ENCODE measurements around the gene CMTM7. TPM values are rescaled to one million over a fixed set of nuclear protein-coding genes. Genes with fewer than 3 reads are reported as not detected.
"Not testable (repeated sequence)": the region's sequence is repeated elsewhere in the genome, so short reads cannot be mapped to it uniquely, and the experiment has no call there.

CMTM7 gene
- total RNA-seq, 1 donor from 2014 or later, result 11.8 TPM

DNA sequence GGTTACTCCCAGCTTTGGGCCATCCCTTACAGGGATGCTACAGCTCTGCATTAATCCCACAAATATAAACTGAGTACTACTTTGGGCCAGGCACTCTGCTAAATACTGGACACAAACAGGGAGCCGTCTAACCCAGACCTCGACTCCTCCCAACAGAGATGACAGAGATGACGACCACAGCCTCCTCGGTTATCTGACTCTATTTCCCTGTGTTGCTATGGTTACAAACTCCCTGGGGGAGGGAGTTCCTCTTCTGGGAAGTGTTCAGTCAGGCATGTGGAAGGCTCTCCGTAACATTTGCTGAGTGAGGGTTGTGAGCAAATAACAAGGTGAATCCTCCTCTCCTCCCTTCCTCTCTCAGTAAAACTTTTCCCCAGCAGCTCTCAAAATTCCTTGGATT is 6.7 kb upstream of the CMTM7 start:
- Mint-ChIP-seq H3K4me3 (peak overlapping the region; percentile 9), H3K9me3 (no peaks in the 10 kb centered on the region), H3K27ac (peak overlapping the region; percentile 73), H3K4me1 (peaks cover 37% of the 10 kb centered on the region), H3K36me3 (no peaks in the 10 kb centered on the region), H3K27me3 (ENCODE audit: insufficient read depth, low read depth) (peaks cover 15% of the 10 kb centered on the region)
- Histone ChIP-seq H3K27ac (no peak overlapping the region), H3K36me3 (no peaks in the 10 kb centered on the region), H3K9ac (no peak overlapping the region), H3K79me2 (ENCODE audit: low read depth) (no peaks in the 10 kb centered on the region), H3F3A (ENCODE audit: low read depth) (no peaks in the 10 kb centered on the region), H2AFZ (replicated peaks) (no peak overlapping the region), H4K20me1 (ENCODE audit: low read depth) (no peaks in the 10 kb centered on the region), H3K4me3 (no peak overlapping the region), H3K4me2 (peak overlapping the region; percentile 55), H3K9me3 (ENCODE audit: low read depth) (no peaks in the 10 kb centered on the region), H3K27me3 (peaks cover 11% of the 10 kb centered on the region), H3K4me1 (peaks cover 19% of the 10 kb centered on the region)
- DNase-seq (ENCODE audit: low spot score), result peak; percentile 68
- TF ChIP-seq EZH2 (IDR thresholded peaks at IDR 0.05) (no peak), EZH2phosphoT487 (IDR thresholded peaks at IDR 0.05) (no peak)
- TF ChIP-seq, protein P1, sequence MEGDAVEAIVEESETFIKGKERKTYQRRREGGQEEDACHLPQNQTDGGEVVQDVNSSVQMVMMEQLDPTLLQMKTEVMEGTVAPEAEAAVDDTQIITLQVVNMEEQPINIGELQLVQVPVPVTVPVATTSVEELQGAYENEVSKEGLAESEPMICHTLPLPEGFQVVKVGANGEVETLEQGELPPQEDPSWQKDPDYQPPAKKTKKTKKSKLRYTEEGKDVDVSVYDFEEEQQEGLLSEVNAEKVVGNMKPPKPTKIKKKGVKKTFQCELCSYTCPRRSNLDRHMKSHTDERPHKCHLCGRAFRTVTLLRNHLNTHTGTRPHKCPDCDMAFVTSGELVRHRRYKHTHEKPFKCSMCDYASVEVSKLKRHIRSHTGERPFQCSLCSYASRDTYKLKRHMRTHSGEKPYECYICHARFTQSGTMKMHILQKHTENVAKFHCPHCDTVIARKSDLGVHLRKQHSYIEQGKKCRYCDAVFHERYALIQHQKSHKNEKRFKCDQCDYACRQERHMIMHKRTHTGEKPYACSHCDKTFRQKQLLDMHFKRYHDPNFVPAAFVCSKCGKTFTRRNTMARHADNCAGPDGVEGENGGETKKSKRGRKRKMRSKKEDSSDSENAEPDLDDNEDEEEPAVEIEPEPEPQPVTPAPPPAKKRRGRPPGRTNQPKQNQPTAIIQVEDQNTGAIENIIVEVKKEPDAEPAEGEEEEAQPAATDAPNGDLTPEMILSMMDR (IDR thresholded peaks at IDR 0.05), result no peak

DNA sequence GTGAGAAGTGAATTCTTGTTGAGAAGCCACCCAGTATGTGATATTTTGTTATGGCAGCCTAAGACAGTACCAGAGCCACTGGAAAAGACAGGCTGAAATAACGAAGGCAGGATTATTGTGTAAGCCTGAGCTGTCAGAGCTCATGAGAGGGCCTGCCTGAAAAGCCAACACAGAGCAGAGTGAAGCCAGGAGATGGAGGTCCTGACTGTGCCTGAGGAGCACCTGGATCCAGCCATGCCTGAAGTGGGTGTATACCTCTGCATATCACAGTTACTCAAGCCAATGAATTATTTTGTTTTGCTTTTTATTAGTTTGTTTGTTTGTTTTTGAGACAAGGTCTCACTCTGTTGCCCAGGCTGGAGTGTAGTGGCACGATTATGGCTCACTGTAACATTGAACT is 4.1 kb upstream of the CMTM7 start:
- Histone ChIP-seq H4K20me1 (ENCODE audit: low read depth) (no peaks in the 10 kb centered on the region), H3K27ac (no peak overlapping the region), H3K9me3 (ENCODE audit: low read depth) (no peaks in the 10 kb centered on the region), H3K9ac (no peak overlapping the region), H3K27me3 (peaks cover 36% of the 10 kb centered on the region), H3K4me2 (no peak overlapping the region), H3K4me3 (no peak overlapping the region), H3K79me2 (ENCODE audit: low read depth) (no peaks in the 10 kb centered on the region), H3K4me1 (peaks cover 15% of the 10 kb centered on the region), H3F3A (ENCODE audit: low read depth) (peaks cover 14% of the 10 kb centered on the region), H2AFZ (replicated peaks) (no peak overlapping the region), H3K36me3 (no peaks in the 10 kb centered on the region)
- no peak overlapping the region for H3K4me3 Mint-ChIP-seq
- TF ChIP-seq, protein P1 (IDR thresholded peaks at IDR 0.05), result no peak
- TF ChIP-seq EZH2phosphoT487 (IDR thresholded peaks at IDR 0.05) (no peak), EZH2 (IDR thresholded peaks at IDR 0.05) (no peak)
- no peak for DNase-seq (ENCODE audit: low spot score)
- peaks cover 19% of the 10 kb centered on the region for H3K27me3 Mint-ChIP-seq (ENCODE audit: insufficient read depth, low read depth)
- no peaks in the 10 kb centered on the region for H3K9me3 Mint-ChIP-seq
- H3K27ac Mint-ChIP-seq, result no peak overlapping the region
- H3K36me3 Mint-ChIP-seq, result no peaks in the 10 kb centered on the region
- H3K4me1 Mint-ChIP-seq, result peaks cover 31% of the 10 kb centered on the region

DNA sequence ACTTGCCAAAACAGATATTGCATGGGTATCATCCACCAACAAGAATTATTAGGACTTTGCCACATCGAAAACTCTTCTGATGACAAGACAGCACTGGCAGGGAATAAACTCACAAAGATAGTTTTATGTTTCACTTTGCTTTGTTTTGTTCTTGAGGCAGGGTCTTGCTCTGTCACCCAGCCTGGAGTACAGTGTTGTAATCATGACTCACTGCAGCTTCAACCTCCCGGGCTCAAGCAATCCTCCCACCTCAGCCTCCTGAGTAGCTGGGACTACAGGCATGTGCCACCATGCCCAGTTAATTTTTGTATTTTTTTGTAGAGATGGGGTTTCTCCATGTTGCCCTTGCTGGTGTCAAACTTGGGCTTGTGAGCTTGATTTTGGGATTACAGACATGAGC is 2.1 kb upstream of the CMTM7 start:
- not testable (repeated sequence) for H3K4me3 Mint-ChIP-seq; H3K9ac ChIP-seq; H2AFZ ChIP-seq (replicated peaks); H3K9me3 ChIP-seq (ENCODE audit: low read depth); H4K20me1 ChIP-seq (ENCODE audit: low read depth); H3K27ac ChIP-seq; H3K9me3 Mint-ChIP-seq; H3K4me2 ChIP-seq; H3K36me3 ChIP-seq; H3K79me2 ChIP-seq (ENCODE audit: low read depth); DNase-seq (ENCODE audit: low spot score); H3K27ac Mint-ChIP-seq; H3K36me3 Mint-ChIP-seq; H3K4me3 ChIP-seq
- peaks cover 57% of the 10 kb centered on the region for H3K27me3 ChIP-seq
- Mint-ChIP-seq H3K4me1 (peaks cover 34% of the 10 kb centered on the region), H3K27me3 (ENCODE audit: insufficient read depth, low read depth) (peaks cover 13% of the 10 kb centered on the region)
- H3K4me1 ChIP-seq, result peaks cover 18% of the 10 kb centered on the region
- peaks cover 18% of the 10 kb centered on the region for H3F3A ChIP-seq (ENCODE audit: low read depth)

DNA sequence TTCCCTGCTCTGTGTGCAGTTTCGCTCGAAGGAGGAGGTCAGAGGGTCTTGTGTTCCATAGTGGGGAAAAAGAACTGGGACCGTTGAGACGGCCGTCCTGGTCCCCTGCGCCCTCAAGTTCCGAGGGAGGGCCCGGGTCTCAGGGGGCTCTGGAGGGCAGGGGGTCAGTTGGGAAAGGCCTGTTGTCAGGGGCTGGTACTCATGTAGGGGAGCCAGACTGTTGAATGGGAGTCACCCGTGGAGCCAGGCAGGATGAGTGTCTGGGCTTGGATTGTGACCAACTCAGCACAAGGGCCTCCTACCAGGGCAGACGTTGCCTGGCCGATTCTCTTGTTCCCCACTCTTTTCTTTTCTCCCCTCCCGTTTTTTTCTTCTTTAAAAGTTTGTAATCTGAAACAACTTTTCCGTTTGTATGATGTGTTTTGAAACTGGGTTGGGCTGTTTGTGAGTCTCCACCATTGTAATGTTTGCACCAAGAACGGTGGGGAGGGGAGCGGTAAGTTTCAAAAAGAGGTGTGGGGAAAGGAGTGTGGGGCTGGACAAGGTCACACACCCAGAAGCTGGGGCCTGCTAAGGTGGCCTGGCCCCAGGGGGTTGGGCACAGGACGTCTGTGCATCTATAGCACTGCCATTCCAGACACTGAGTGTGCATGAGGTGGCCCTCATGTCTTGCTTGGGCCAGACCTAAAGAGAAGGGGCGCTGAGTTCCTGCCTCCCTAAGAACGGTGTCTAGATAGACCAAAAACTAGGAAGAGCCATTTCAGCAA is 1.1 kb downstream of the CMTM7 start:
- Histone ChIP-seq H3F3A (ENCODE audit: low read depth) (peaks cover 18% of the 10 kb centered on the region), H3K36me3 (no peaks in the 10 kb centered on the region), H3K9ac (no peak overlapping the region), H3K27me3 (peaks cover 67% of the 10 kb centered on the region), H4K20me1 (ENCODE audit: low read depth) (no peaks in the 10 kb centered on the region), H2AFZ (replicated peaks) (peak overlapping the region; percentile 96), H3K4me3 (peak overlapping the region; percentile 64), H3K27ac (no peak overlapping the region), H3K9me3 (ENCODE audit: low read depth) (no peaks in the 10 kb centered on the region), H3K79me2 (ENCODE audit: low read depth) (no peaks in the 10 kb centered on the region), H3K4me1 (peaks cover 5% of the 10 kb centered on the region), H3K4me2 (peak overlapping the region; percentile 96)
- Mint-ChIP-seq H3K36me3 (no peaks in the 10 kb centered on the region), H3K27me3 (ENCODE audit: insufficient read depth, low read depth) (peaks cover 13% of the 10 kb centered on the region), H3K4me1 (peaks cover 21% of the 10 kb centered on the region), H3K4me3 (peak overlapping the region; percentile 95), H3K9me3 (no peaks in the 10 kb centered on the region), H3K27ac (peak overlapping the region; percentile 92)
- no peak for TF ChIP-seq EZH2 (IDR thresholded peaks at IDR 0.05)
- TF ChIP-seq, protein P1 (IDR thresholded peaks at IDR 0.05), result no peak
- TF ChIP-seq EZH2phosphoT487 (IDR thresholded peaks at IDR 0.05), result no peak
- no peak for DNase-seq (ENCODE audit: low spot score)

Data from neural progenitor cell (in vitro differentiated cells).